HG03159 (cell line): ENCODE measurements around the gene SMAP2.
"Not testable (repeated sequence)": the region's sequence is repeated elsewhere in the genome, so short reads cannot be mapped to it uniquely, and the experiment has no call there.

Source experiments
- ATAC-seq: cut with Tn5 transposase; IDR thresholded peaks from one replicate; pipeline ENCODE4 v1.9.1; 2021; ENCODE audit warnings: mild to moderate bottlenecking, moderate library complexity; ENCODE audit not compliant: unreplicated experiment

SMAP2 gene

DNA sequence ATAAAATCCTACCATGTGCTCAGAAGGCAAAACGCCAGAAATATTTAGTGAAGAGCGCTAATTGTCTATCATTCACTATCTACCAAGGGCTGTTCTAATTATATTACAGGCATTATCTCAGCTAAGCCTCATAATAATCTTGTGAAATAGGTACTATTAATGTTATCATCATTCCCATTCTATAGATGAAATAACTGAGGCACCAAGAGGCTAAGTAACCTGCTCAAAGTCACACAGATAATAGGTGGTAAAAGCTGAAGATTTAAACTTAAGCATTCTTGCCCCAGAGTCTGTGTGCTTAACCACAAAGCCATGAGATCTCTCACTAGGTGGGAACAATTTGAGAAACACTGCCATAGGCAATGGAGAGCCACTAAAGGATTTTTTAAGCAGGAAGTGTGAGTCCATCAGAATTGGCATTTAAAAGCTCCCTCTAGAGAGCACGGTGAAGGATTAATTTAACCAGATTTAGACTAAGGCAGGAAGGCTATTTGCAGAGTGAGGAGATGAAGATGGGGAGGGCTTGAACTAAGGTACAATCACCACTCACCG lies 1.7 kb upstream of the SMAP2 start:
- no peak for ATAC-seq

DNA sequence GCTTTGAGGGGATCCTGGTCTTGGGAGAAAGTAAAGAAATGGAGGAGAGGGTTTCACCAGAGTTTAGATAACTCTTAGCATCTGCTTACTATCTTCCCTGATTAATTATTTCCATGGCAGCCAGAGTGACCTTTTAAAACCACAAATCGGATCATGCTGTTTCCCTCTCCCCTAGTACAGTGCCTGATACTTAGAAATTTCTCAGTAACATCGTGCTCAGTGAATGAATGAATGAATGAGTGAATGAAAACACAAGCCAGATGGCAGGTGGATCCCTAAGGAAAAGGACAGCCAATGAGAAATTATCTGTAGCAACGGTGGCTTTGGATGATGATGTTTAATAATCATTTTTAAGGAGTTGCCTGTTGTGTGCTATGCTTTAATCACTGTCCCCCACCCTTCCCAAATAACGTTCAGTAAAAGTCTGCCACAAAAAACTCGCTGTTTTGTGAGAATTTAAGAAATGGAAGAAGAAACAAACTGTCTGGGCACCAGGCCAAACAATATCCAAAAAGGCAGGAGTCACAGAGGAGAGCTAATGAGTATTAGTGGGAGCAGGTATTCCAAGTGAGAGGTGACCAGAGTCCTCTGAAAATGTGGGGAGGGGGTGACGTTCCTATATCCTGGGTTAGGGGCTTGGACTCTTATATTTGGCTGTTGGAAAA lies 737 bp upstream of the SMAP2 start:
- ATAC-seq: no peak

DNA sequence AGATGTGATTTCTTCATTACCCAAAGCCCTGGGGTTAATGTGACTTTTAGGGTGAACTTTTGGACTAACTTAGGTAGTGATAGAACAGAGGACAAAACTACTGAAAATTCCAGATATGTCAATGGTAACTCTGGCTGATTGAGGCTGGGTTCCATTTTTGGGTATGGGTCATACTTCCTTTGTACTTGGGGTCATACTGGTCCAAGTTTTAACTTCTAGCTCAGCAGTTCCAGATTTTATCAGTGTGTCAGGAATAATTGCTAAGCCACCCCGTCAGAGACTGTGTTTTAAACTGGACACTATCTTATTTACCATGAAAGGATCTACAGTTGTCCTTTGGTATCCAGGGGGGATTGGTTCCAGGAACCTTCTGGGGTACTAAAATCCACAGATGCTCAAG lies 4.0 kb downstream of the SMAP2 start:
- no peak for ATAC-seq

DNA sequence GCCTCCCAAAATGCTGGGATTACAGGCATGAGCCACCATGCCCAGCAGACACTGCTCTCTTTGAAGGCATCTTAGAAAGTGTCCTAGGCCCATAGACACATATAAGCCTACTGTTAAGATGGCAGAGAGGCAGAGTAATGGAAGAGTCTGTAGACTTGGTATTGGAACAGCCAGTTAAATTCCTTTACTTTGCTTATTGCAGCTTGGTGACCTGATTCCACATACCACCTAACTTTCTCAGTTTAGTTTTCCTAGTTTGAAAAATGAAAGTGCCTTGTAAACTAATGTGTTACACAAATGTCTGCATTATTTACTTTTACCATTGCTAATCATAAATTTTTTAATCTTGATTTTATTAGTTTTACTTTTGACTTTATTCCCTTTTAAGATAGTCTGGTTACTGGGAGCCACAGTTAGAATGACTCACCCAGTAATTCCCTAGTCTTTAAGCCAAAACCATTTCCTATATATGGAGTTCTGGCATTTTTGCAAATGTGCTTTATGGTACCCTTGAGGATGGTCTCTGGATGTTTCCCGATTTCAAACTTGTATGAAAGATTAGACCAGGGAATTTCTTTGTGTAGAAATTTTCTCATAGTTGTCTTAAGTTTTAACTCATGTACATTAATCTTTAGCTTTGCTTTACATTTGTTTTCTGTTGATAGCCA lies 6.4 kb downstream of the SMAP2 start:
- no peak for ATAC-seq

DNA sequence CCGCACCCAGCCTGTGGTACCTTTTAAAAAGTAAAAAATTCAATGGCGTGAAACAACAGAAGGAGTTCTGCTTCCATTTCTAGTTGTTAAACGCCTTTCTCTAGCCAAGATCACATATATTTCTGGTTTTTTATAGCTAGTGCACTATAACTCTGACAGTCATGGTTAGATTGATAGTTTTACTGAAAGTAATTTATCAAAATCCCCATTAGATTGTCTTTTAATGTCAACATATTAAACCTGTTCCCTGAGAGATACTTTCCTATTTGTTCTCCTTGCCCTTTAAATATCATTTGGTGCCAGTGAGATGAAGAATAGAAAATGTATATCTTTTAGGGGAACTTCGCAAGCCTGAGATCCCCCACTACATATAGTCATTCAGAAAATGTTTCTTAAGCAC lies 7.3 kb downstream of the SMAP2 start:
- no peak for ATAC-seq

DNA sequence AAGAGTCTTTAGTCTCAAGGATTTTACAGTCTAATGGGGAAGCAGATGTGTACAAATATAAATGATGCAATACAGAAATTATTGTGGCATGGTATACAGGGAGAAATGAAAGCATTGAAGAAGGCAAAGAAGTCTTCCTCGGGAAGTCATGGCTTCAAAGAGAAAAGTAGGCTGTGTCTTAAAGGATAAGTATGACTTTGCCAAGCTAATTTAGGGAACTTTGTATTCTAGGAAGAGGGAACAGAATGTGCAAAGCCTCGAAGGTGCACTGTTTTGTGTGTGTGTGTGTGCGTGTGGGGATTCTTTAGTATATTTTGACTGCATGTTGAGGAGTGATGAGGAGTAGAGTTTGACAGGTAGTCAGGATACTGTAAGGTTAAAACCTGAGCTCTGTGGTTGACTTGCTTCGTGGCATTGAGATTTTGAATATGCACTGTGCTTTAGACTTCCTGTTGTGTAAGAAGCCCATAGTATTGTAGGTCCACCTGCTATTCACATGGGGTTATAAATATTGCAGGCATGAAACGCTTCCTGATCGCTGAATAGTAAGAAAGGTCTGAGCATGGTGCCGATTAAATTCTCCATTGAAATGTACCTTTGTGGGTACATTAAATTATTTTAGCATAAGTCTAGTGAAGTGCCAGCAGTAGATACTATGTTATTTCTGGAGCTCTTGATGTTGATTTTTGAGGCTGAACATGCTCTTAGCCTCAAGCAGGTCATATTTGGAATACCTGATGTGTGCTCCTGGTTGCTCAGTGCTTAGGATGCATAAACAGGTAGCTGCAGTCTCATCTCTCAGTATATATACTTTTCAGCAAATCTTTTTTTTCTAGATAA lies 8.0 kb downstream of the SMAP2 start:
- ATAC-seq: no peak

DNA sequence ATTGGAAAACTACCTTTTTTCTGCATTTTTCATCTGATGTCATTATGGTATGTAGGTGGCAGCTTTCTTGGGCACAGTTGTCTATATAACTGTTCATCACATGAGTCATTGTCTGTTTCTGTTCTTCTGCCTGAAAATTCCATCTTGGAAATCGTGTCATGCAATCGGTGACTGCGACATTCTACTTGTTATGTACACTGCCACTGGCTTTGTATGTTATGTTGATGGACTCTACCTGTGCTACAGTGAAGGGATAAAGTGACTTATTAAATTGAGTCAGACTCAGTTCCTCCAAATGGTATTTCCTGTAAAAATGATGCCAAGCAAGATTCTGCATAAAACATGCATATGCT lies 8.6 kb downstream of the SMAP2 start:
- no peak for ATAC-seq

DNA sequence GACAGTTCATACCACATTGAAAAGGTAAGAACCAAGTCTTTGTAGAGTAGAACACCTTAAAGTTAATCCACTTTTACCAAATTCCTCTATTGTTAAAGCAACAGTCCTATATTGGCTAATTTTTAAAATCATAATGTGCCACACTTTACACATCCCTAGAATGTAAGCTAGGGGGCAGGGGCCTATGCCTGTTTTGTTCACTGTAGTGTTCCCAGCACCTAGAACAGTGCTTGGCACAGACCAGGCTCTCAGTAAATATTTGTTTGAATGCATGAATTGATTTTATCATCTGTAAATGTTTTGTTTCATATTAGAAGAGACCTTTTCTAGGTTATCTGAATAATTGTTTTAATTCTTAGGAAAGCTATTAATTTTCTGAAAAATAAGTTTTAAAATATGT lies 9.1 kb downstream of the SMAP2 start:
- no peak for ATAC-seq

DNA sequence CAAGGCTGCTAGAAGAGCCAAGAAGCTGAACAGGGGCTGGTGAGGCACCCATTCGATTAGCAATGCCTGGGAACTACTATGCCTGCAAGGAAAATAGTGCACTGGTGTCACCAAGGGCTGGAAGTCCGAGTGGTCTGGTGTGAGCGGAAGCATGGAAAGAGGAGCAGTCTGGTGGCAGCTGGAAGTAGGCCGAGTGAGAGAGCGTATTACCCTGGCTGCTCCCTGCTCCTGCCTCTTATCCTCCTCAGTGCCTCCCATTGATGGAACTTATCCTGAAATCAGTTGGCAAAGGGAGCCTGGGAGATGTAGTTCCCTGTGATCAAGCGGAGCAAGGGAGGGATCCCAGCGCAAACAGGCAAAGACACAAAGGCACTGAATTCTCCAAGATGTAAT lies 9.6 kb downstream of the SMAP2 start:
- no peak for ATAC-seq

DNA sequence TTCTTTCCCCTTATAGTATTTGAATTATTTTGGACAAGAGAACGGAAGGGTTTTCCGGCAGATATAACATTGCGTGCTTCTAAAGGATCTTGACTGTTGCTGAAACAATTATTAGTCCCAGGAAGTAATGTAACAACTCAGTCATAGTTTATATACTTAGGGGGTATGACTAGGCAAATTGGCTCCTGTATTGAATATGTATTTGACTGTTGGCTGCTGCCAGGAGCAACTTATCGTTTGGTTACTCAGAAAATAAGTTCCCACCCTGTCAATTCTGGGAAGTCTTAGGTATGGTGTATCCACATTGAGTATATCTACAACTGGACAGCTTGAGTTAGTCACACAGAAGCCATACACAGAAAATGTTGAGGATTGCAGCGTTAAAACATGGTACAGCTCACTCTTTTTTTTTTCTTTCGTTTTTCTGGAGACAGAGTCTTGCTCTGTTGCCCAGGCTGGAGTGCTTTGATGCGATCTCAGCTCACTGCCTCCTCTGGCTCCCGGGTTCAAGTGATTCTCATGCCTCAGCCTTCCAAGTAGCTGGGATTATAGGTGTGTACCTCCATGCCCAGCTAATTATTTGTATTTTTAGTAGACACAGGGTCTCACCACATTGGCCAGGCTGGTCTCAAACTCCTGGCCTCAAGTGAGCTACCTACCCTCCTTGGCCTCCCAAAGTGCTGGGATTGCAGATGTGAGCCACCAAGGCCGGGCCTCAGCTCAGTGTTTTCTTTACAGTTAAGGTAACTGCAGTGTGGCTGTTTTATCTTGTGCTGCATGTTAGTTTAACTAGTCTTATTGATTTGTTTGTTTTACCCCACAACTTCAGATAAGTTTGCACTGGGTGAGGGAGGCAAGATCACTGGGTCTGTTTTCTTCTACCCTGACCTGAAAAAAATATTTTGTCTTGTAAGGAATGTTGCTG lies 10.2 kb downstream of the SMAP2 start:
- ATAC-seq: no peak

DNA sequence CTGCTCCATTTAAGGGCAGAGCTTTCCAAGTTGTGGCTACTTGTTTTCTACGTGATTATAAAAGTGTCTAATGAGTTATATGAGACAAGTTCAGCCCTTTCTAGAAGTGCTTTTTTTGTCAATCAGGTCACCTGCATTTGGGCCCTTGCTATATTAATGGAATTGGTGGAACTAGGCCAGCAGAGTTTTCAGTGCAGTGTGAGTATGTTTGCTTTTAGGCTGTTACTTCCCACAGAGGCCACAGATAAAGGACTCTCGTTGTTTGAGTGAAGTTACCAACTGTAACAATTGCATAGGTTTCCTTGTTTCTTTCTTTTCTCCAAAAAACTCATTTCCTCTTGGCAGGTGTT lies 10.9 kb downstream of the SMAP2 start:
- no peak for ATAC-seq

DNA sequence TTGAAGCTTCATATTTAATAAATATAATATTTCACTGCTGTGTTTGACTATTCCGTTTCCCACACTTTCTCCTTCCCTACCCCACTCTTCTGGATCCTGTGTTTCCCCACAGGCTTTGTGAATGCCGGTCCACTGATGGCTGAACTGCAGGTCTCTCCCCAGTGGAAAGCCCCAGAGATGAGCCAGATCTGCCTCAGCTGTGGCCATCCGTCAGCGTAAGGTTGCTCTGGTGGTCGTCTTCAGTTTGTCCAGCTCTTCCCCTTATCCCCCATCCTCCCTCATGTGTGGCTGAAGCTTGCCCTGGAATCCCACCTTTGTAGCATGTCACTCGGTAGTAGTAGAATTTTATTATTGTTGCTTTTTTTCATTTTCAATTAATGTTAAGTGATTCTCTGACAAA lies 11.4 kb downstream of the SMAP2 start:
- no peak for ATAC-seq

DNA sequence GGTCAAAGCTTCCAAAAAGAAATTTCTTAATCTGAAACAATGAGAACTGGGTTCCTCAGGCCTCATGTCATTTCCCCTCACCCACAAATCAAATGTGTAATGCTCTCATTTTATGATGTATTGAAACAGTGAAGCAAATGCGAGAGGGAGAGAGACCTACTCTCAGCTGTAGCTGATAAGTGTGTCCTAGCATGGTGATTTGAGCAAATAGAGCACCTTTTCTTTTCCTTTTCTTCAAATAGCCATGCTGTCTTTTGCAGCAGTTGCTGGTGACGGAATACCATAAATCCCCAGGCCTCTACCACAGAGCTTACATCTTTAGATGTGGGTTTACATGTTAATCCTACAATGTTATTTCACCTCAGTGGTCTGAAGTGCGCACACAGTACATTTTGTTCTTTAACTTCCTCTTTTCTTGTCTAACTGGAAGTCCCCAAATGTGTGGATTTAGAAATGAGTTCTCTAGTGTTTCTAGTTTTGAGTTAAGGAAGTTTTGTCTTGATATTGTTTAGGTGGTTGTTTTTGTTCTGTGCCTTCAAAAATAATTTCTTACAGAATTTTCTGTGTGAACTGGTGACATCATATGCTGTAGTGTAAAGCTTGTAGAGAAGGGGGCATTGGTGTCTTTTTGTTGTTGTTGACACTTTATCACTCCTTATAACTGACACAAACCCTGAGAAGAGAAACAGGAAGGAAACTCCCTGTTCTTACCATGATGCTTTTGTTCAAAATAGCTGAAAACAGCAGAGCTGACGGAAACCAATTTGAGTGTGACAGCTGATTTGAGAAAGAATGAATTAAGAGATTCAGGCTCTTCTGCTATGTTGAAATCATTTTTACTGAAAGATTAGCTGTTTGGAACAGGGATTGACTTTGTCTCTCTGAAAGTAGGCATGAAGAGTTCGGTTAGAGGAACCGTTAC lies 12.2 kb downstream of the SMAP2 start:
- ATAC-seq: peak; percentile 59

DNA sequence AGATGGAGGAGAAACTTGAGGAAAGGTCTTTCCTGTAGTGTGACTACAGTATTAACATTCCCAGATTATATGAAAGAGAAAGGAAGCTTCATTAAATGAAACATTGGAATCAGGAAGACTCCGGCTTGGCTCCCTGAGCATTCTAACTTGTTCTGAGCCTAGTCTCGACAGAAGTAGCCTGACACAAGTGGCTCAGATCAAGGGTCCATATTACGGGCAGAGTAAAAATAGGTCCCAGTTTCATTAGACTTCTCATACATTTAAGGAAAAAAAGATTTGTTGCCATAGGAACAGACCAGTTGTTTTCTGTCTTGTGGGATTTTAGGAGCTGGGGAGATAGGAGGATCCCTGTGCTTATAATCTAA lies 12.8 kb downstream of the SMAP2 start:
- ATAC-seq: no peak

DNA sequence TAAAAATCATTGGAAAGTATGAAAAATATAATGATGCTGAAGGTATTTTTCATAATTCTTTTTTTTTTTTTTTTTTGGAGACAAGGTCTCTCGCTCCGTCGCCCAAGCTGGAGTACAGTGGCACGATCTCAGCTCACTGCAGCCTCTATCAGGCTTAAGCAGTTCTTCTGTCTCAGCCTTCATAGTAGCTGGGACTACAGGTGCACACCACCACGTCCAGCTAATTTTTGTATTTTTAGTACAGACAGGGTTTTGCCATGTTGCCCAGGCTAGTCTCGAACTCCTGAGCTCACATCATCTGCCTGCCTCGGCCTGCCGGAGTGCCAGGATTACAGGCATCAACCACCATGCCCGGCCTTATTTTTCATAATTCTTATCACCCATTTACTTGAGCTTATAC lies 13.3 kb downstream of the SMAP2 start:
- no peak for ATAC-seq

DNA sequence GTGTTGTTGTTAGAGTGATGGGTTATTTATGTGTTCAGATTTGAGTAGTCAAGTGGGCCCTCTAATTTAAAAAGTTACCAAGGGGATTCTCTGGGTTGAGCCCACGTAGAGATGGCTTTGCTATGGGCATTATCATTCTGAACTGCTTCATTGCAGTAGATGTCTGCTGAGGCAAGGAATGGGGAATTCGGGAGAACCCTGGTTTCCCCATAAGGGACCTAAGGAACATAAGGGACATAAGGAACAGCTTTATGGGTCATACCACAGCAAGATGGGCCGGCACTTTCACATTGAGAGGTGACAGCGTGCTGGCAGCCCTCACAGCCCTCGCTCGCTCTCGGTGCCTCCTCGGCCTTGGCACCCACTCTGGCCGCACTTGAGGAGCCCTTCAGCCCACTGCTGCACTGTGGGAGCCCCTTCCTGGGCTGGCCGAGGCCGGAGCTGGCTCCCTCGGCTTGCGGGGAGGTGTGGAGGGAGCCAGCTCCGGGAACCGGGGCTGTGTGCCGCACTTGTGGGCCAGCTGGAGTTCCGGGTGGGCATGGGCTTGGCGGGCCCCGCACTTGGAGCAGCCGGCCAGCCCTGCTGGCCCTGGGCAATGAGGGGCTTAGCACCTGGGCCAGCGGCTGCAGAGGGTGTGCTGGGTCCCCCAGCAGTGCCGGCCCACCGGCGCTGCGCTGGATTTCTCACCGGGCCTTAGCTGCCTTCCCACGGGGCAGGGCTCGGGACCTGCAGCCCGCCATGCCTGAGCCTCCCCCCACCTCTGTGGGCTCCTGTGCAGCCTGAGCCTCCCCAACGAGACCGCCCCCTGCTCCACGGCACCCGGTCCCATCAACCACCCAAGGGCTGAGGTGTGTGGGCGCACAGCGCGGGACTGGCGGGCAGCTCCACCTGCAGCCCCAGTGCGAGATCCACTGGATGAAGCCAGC lies 14.1 kb downstream of the SMAP2 start:
- not testable (repeated sequence) for ATAC-seq

DNA sequence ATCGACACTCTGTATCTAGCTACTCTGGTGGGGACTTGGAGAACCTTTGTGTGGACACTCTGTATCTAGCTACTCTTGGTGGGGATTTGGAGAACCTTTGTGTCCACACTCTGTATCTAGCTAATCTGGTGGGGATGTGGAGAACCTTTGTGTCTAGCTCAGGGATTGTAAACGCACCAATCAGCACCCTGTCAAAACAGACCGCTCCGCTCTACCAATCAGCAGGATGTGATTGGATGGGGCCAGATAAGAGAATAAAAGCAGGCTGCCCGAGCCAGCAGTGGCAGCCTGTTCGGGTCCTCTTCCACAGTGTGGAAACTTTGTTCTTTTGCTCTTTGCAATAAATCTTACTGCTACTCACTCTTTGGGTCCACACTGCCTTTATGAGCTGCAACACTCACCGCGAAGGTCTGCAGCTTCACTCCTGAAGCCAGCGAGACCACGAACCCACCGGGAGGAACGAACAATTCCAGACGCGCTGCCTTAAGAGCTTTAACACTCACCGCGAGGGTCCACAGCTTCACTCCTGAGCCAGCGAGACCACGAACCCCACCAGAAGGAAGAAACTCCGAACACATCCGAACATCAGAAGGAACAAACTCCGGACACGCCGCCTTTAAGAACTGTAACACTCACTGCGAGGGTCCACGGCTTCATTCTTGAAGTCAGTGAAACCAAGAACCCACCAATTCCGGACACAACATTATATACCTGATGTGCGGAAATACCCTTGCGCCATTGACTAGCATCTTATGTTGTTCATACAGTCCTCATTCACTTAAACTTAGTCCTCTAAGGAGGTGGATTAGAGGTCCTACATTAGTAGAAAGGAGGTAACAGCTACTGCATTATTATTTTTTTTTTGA lies 15.2 kb downstream of the SMAP2 start:
- ATAC-seq: not testable (repeated sequence)

DNA sequence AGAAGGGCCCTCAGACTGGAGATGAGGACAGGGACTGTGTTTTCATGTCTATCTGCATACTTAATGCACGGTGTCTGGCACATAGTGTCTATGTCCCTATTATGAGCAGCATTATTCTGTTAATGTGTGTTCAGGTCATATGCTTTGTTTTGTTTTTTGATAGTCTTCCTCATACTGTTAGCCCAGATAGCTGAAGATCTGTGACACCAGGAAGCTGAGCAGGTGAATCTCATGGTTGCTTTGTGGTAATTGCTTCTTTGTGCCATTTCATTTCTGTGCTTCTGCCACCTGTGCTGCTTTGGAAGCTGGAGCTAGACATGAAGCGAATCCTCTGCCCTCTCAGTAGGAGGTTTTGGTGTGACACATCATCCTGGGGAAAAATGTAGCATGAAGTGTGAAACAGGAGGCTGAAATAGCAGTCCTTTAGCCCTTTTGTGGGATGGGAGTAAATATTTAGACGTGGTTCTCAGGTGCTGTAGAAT lies 15.8 kb downstream of the SMAP2 start:
- no peak for ATAC-seq
